GM10266 (cell line): Measurements from ENCODE around the gene RIMBP2.

Experiments used
- DNase-seq: peaks from one replicate; pipeline ENCODE4 v3.0.0; 2012; ENCODE audit errors: extremely low spot score
- TF ChIP-seq, protein P1 (sequence below): IDR thresholded peaks from 2 replicates; pipeline ENCODE4 v1.5.1; 2012; ENCODE audit warnings: mild to moderate bottlenecking, low read depth; ENCODE audit not compliant: control insufficient read depth, insufficient read depth; ENCODE audit errors: missing control alignments

RIMBP2 gene

DNA sequence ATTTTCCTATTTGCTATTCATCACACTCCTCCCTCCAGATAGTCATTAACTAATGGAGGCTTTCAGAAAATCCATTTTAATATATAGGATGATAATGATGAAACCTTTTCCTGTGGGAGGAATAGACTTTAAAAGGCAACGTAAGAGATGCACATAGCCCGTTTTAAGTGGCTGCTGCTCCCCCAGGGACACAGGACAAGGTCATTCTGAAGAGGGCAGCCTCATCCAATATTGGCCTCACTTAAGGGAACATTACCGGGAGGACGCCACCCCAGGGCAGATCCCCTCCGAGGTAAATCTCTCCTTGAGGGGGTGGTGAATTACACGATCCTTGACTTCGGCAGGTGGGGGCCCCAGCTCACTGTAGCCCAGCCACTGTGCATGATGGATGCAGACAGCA lies 246.5 kb downstream of the RIMBP2 start:
- no peak for DNase-seq
- TF ChIP-seq, protein P1, sequence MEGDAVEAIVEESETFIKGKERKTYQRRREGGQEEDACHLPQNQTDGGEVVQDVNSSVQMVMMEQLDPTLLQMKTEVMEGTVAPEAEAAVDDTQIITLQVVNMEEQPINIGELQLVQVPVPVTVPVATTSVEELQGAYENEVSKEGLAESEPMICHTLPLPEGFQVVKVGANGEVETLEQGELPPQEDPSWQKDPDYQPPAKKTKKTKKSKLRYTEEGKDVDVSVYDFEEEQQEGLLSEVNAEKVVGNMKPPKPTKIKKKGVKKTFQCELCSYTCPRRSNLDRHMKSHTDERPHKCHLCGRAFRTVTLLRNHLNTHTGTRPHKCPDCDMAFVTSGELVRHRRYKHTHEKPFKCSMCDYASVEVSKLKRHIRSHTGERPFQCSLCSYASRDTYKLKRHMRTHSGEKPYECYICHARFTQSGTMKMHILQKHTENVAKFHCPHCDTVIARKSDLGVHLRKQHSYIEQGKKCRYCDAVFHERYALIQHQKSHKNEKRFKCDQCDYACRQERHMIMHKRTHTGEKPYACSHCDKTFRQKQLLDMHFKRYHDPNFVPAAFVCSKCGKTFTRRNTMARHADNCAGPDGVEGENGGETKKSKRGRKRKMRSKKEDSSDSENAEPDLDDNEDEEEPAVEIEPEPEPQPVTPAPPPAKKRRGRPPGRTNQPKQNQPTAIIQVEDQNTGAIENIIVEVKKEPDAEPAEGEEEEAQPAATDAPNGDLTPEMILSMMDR: no peak

DNA sequence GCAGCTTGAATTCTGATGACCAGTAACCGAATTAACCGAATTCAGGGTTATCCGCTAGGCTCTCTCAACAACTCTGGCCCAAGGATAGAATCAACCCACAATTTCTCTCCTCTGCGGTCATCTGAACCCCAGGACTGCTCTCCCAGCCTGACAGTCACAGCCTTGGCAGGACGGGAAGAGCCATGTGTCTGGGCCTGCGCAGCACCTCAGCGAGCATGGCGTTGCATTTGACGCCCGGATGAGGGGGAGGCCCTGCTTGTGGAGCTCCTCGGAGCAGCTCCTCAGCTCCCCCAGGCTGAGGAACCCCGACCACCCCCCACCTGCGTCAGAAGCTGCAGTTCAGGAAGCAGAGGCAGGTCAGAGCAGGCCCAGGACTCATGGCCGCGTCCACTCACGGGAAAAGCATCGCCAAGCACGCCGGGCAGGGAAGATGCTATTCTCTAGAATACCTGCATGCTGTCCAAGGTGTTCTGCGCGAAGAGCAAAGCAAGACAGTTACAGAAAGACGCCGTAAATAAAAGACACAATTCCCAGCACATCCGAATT lies 247.3 kb downstream of the RIMBP2 start:
- DNase-seq: no peak

DNA sequence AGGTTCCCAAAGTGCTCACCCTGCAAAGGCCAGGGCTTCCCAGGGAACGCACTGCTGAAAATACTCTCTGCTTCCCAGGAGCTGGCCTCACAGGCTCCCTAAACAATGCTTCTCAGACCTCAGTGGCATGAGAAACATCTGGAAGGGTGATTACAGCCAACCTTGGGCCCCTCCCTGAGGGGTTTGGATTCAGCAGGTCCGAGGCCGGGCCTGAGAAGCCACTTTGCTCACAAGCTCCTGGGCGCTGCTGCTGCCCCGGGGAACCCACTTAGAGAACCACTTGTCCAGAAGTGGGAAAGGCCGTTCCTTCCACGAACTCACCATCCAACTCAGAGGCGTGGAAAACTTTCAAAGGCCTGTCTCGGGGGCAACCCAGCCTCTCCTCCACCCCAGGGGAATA lies 247.9 kb downstream of the RIMBP2 start:
- TF ChIP-seq, protein P1: no peak

More for the DNA sequence above, 247.3 kb downstream of the RIMBP2 start:
- TF ChIP-seq, protein P1: no peak

DNA sequence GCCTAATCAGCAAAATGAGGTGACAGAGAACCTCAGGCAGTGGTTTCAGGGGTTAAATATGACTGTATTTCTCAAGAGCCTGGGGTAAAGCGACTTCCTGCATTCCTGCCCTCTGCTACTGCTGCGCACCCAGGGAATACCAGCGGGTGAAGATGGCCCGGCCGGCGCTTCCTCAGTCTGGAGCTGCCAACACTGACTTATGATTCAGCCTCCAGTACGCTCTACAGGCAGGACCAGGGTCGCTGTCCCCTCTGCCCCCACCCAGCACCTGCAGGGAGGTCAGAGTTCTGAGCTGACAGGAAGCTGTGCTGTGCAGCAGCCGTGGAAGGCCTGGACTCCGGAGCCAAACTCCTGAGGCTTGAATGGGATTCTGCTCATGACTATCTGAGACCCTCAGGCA lies 250.5 kb downstream of the RIMBP2 start:
- TF ChIP-seq, protein P1: no peak
- no peak for DNase-seq

More for the DNA sequence above, 247.9 kb downstream of the RIMBP2 start:
- no peak for DNase-seq

DNA sequence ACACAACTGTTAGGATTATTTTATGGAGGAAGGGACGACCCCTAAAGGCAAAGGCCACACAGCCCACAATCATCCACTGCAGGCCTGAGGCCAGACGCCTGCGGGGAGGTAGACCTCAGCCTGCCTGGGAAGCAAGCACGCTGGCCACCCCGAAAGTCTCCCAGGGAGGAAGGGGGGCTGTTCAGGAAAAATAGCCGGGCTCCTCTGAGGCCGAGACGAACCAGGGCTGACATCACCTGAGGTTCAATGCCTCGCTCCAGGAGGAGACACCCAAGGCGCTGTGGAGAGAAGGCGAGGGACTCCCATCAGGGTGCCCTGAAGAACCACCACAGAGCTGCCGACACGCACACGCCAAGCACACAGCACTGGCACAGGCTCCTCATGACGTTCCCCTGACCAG lies 251.1 kb downstream of the RIMBP2 start:
- TF ChIP-seq, protein P1: no peak
- DNase-seq: no peak

DNA sequence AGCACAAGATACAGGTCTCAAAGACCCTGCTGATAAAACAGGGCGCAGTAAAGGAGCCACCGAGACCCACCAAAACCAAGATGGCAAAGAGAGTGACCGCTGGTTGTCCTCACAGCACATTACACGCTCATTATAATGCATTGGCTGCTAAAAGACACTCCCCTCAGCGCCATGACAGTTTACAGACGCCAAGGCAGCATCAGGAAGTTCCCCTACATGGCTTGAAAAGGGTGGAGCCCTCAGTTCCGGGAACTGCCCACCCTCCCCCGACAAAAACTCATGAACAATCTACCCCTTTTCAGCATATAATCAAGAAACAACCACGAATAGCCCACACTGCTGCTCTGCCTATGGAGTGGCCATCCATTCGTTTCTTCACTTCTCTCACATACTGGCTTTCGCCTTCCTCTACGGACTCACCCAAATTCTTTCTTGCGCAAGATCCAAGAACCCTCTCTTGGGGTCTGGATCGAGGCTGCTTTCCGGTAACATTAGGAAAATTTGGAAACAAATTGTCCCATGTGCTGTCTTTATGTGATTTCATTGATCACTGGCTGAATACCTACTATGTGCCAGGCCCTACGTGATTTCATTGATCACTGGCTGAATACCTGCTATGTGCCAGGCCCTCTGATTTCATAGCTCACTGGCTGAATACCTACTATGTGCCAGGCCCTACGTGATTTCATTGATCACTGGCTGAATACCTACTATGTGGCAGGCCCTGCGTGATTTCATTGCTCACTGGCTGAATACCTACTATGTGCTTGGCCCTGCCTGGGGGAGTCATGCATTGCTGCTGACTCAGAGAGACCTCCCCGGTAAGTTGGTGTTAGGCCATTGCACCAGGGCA lies 252.1 kb downstream of the RIMBP2 start:
- no peak for DNase-seq
- TF ChIP-seq, protein P1: no peak

DNA sequence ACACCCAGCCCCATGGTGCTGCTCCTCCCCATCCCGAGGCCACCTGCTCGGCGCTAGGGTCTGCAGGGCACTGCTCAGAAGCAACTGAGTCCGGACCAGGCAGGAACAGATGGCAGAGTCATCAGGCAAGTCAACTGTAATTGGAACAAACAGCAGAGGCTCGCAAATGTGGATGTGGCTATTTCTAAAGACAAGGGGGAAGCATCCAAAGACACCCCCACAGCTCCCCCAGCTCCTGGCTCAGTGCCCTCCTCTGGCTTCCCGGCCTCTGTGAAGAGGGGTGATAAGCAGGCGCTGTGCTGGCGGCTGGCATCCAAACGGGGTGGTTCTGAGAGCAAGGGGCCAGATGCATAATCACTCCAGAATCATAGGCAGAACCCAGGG lies 252.8 kb downstream of the RIMBP2 start:
- DNase-seq: no peak
- TF ChIP-seq, protein P1: no peak
